Measurements from ENCODE around the gene SPTBN4.

DNA sequence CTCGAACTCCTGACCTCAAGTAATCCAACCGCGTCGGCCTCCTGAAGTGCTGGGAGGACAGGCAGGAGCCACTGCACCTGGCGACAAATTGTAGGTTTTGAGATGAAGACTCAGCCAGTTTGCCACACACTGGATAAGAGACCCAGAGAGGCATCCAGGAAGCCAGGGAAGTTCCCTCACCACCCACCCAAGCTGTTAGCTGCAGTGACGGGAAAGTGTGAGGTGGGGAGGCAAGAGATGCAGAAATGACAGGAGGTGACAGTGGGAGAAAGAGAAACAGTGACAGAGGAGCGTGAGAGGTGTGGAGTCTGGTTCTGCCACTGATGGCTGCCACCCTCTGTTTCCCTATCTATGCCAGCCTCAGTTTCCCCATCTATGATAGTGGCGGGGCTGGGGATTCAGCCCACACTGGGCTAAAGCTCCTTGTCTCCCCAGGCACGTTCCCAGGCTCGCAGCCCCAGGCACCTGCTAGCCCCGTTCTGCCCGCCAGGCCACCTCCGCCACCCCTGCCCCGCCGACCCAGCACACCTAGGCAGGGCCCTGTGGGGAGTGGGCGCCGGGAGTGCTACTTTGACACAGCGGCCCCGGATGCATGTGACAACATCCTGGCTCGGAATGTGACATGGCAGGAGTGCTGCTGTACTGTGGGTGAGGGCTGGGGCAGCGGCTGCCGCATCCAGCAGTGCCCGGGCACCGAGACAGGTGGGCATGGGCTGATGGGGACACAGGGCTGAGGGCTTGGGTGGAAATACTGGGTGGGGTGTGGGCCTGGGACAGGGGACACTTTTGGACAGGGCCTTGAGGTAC, 155.4 kb downstream of the SPTBN4 start:
- TF ChIP-seq, protein P1, sequence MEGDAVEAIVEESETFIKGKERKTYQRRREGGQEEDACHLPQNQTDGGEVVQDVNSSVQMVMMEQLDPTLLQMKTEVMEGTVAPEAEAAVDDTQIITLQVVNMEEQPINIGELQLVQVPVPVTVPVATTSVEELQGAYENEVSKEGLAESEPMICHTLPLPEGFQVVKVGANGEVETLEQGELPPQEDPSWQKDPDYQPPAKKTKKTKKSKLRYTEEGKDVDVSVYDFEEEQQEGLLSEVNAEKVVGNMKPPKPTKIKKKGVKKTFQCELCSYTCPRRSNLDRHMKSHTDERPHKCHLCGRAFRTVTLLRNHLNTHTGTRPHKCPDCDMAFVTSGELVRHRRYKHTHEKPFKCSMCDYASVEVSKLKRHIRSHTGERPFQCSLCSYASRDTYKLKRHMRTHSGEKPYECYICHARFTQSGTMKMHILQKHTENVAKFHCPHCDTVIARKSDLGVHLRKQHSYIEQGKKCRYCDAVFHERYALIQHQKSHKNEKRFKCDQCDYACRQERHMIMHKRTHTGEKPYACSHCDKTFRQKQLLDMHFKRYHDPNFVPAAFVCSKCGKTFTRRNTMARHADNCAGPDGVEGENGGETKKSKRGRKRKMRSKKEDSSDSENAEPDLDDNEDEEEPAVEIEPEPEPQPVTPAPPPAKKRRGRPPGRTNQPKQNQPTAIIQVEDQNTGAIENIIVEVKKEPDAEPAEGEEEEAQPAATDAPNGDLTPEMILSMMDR (IDR thresholded peaks at IDR 0.05) = no peak
- TF ChIP-seq POLR2AphosphoS5 (IDR thresholded peaks at IDR 0.05) (no peak), POLR2A (IDR thresholded peaks at IDR 0.05) (no peak), EP300 (IDR thresholded peaks at IDR 0.05) (no peak)

Measured in upper lobe of left lung (tissue), 4 donors.